ENCODE results near the gene ADM2.

DNA sequence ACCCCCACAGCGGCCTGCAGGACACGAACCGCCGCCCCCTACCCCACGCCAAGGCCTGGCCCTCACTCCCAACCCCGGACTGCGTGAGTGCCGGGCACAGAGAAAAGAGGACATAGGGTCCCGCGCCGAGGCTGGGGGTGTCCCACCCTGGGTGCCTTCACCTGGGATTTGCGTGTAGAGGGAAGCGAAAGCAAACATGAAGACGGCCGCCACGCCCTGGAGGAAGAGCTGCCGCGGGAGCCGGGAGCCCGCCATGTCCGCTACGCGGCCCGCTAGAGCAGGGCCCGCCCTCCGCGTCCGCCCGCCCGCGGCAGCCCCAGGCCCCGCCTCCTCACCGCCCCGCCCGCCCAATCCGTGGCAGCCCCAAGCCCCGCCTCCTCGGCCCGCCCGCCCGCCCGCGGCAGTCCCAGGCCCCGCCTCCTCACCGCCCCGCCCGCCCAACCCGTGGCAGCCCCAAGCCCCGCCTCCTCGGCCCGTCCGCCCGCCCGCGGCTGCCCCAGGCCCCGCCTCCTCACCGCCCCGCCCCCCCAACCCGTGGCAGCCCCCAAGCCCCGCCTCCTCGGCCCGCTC is 26.2 kb downstream of the ADM2 start, which contains the start of gene LMF2:
- TF ChIP-seq, protein P1, sequence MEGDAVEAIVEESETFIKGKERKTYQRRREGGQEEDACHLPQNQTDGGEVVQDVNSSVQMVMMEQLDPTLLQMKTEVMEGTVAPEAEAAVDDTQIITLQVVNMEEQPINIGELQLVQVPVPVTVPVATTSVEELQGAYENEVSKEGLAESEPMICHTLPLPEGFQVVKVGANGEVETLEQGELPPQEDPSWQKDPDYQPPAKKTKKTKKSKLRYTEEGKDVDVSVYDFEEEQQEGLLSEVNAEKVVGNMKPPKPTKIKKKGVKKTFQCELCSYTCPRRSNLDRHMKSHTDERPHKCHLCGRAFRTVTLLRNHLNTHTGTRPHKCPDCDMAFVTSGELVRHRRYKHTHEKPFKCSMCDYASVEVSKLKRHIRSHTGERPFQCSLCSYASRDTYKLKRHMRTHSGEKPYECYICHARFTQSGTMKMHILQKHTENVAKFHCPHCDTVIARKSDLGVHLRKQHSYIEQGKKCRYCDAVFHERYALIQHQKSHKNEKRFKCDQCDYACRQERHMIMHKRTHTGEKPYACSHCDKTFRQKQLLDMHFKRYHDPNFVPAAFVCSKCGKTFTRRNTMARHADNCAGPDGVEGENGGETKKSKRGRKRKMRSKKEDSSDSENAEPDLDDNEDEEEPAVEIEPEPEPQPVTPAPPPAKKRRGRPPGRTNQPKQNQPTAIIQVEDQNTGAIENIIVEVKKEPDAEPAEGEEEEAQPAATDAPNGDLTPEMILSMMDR (IDR thresholded peaks at IDR 0.05) = no peak
- TF ChIP-seq POLR2A (IDR thresholded peaks at IDR 0.05) (peak in 1 of 2 donors; percentile 20), POLR2AphosphoS5 (IDR thresholded peaks at IDR 0.05; ENCODE audit: insufficient read depth in 1 of 2, low read depth in 1 of 2) (peak in 1 of 2 donors; percentile 68)

All from vagina (tissue), 2 donors.